Gastroesophageal sphincter (tissue), 4 donors: ENCODE data around the gene FYCO1. TPM values are rescaled to one million over a fixed set of nuclear protein-coding genes. Genes with fewer than 3 reads are reported as not detected.
A peak's percentile ranks its signal among the peaks of the same experiment; 100 is the strongest.

Experiments used
- ATAC-seq: fragments of 150-250 bp; one replicate; pipeline ENCODE4 v1.9.1; 2016; ENCODE audit warnings: mild to moderate bottlenecking, moderate library complexity
- H3K27ac ChIP-seq, 4 donors: fragments of 200-600 bp; sonication (generic) in 3 of 4; 1 replicate in 3 of 4; 2 replicates in 1 of 4; pipeline ENCODE4 v1.5.1; 2016 to 2019
- H3K27me3 ChIP-seq: fragments of 200-600 bp; sonication (generic); one replicate; pipeline ENCODE4 v1.5.1; 2019
- H3K36me3 ChIP-seq, 2 donors: fragments of 200-600 bp; sonication (generic); one replicate each; pipeline ENCODE4 v1.5.1; 2019; ENCODE audit warnings: control low read depth in 1 of 2
- H3K4me1 ChIP-seq, 3 donors: fragments of 200-600 bp; sonication (generic); 1 replicate in 2 of 3; 2 replicates in 1 of 3; pipeline ENCODE4 v1.5.1; 2016 to 2019; ENCODE audit warnings: control low read depth in 2 of 3
- H3K4me3 ChIP-seq, 2 donors: fragments of 200-600 bp; sonication (generic); one replicate each; pipeline ENCODE4 v1.5.1; 2019; ENCODE audit warnings: mild to moderate bottlenecking in 1 of 2, moderate library complexity in 1 of 2
- H3K9me3 ChIP-seq, 3 donors: fragments of 200-600 bp; sonication (generic); one replicate each; pipeline ENCODE4 v1.5.1; 2017 to 2019; ENCODE audit warnings: control low read depth in 2 of 3
- EP300 ChIP-seq: sonication (generic); formaldehyde crosslinking; IDR thresholded peaks from one replicate; pipeline ENCODE4 v1.6.1; 2017; ENCODE audit warnings: antibody characterized with exemption, mild to moderate bottlenecking
- POLR2A ChIP-seq, 2 donors: fragments of 450-650 bp; IDR thresholded peaks; one replicate each; pipeline ENCODE4 v1.6.1; 2017; ENCODE audit warnings: antibody characterized with exemption in 2 of 2, mild to moderate bottlenecking in 2 of 2, moderate library complexity in 1 of 2
- POLR2AphosphoS5 ChIP-seq: sonication (generic); formaldehyde crosslinking; IDR thresholded peaks from one replicate; pipeline ENCODE4 v1.6.1; 2017; ENCODE audit warnings: antibody characterized with exemption
- WGBS, 2 donors: methylation state at CpG; one replicate each; pipeline ENCODE4 v1.1.5; 2018; ENCODE audit warnings: low coverage in 1 of 2; 5-methylcytosine and 5-hydroxymethylcytosine counted together
- total RNA-seq, 4 donors: library from RNA; depleted of rRNA; stranded (reverse); fragments of >200 nt; gene quantifications; one replicate each; pipeline ENCODE4 v1.1.0, GENCODE V29; 2016
- TF ChIP-seq, protein P1 (sequence below), 4 experiments: fragments of 200-600 bp in 2 of 4; fragments of 450-650 bp in 2 of 4; sonication (generic) in 1 of 4; IDR thresholded peaks; one replicate each; pipeline ENCODE4 v1.5.1; 2017 to 2019; ENCODE audit warnings: antibody characterized with exemption in 4 of 4, mild to moderate bottlenecking in 2 of 4, moderate library complexity in 2 of 4

FYCO1 gene
- total RNA-seq, 4 donors from 2014 or later = 66.8 to 144 (median 97.3) TPM

DNA sequence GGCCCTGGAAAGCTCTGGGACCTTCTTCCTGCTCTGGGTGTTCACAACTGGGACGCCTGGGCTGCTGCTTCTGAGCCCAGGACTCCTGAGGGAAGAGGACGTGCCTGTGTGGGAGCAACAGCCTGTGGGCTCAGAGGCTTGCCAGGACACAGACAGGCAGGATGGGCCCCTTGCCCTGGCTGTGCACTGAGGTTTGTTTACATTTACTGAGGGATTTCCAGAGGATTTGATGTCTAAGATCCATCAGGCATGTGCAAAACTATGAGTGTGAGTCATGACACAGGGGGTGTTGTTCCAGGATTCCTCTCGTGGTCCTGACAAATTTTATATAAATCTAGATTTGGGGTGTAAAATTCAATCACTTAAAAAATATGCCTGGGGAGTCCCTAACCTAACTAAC, 98.7 kb downstream of the FYCO1 start:
- H3K4me1 ChIP-seq = peaks cover 0 to 15% (median 3%) of the 10 kb centered on the region in 3 donors
- ATAC-seq = peak; percentile 13
- H3K9me3 ChIP-seq = no peaks in the 10 kb centered on the region
- no peak for TF ChIP-seq POLR2AphosphoS5
- TF ChIP-seq POLR2A (IDR thresholded peaks at IDR 0.05) = no peak
- TF ChIP-seq, protein P1, sequence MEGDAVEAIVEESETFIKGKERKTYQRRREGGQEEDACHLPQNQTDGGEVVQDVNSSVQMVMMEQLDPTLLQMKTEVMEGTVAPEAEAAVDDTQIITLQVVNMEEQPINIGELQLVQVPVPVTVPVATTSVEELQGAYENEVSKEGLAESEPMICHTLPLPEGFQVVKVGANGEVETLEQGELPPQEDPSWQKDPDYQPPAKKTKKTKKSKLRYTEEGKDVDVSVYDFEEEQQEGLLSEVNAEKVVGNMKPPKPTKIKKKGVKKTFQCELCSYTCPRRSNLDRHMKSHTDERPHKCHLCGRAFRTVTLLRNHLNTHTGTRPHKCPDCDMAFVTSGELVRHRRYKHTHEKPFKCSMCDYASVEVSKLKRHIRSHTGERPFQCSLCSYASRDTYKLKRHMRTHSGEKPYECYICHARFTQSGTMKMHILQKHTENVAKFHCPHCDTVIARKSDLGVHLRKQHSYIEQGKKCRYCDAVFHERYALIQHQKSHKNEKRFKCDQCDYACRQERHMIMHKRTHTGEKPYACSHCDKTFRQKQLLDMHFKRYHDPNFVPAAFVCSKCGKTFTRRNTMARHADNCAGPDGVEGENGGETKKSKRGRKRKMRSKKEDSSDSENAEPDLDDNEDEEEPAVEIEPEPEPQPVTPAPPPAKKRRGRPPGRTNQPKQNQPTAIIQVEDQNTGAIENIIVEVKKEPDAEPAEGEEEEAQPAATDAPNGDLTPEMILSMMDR (IDR thresholded peaks at IDR 0.05) = no peak
- no peak for TF ChIP-seq EP300
- H3K27me3 ChIP-seq = no peaks in the 10 kb centered on the region
- no peak overlapping the region for H3K4me3 ChIP-seq
- H3K36me3 ChIP-seq = no peaks in the 10 kb centered on the region
- WGBS, 2 donors = 0% methylated on average over 1 of the region's 3 CpGs
- H3K27ac ChIP-seq = peak overlapping the region in 1 of 4 donors; percentile 41

DNA sequence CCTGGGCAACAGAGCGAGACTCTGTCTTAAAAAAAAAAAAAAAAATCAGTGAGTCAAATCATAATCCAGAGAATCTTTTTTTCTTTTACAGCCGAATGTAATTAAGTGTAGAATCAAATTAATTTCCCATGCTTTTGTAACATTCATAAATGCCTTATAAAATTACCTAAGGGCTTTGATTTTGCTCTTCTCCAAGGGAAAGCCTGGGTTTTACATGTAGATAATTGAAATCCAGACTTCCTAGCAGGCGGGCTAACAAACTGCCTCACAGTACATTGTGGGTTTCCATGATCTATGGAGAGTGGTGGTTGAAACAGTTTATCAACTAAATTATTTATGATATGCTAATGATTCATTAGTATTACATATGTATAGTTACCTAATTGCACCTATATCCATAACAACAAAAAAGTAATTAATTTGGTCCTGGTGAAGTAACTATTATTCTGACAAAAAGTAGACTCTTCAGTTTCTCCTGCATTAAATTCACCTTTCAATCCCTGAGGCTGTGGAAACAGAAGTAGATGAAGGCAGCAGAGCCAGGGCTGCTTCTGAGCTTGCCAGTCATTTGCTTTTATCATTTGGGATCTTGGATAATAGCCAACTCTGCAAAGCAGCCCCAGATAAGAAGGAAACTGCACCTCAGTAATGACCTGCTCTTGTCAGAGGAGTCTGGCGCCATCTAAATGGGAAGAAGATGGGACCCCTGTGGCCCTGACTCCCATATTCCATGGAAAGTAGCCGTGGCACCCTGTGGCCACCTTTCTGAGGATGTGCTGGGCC, 99.7 kb downstream of the FYCO1 start:
- no peaks in the 10 kb centered on the region for H3K36me3 ChIP-seq
- WGBS, 2 donors = 79 to 93% methylated on average over 3 of the region's 5 CpGs

DNA sequence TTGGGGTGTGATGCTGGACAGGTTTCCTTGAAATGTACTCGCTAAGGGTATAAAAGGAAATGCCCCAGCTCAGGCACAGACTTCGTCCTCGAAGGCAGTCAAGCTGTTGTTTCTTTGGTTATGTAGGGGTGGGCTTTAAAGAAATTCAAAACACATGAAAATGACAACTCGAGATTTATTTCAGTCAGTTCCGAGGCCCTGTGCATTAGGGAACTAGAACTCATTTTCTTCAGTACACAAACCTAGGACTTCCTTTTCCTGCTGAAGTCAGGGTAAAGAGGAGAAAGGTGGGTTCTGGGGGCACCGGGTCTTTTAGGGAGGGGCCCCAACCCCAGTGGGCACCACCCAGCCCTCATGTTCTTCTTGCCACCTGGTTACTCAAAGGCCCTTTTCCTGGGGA, 101.6 kb downstream of the FYCO1 start:
- 76 to 83% methylated on average over 5 to 6 of the region's 6 CpGs for WGBS, 2 donors
- no peak overlapping the region for H3K4me3 ChIP-seq
- H3K27ac ChIP-seq = no peak overlapping the region
- no peaks in the 10 kb centered on the region for H3K36me3 ChIP-seq
- H3K9me3 ChIP-seq = no peaks in the 10 kb centered on the region
- ATAC-seq = no peak
- H3K4me1 ChIP-seq = peaks cover 0 to 15% (median 3%) of the 10 kb centered on the region in 3 donors
- H3K27me3 ChIP-seq = no peaks in the 10 kb centered on the region
- TF ChIP-seq POLR2AphosphoS5 (no peak), POLR2A (IDR thresholded peaks at IDR 0.05) (no peak), EP300 (no peak)
- TF ChIP-seq, protein P1 (IDR thresholded peaks at IDR 0.05) = no peak

More for the DNA sequence above, 99.7 kb downstream of the FYCO1 start:
- Histone ChIP-seq H3K4me3 (no peak overlapping the region), H3K9me3 (no peaks in the 10 kb centered on the region), H3K27ac (no peak overlapping the region), H3K4me1 (peaks cover 0 to 15% (median 3%) of the 10 kb centered on the region in 3 donors), H3K27me3 (no peaks in the 10 kb centered on the region)
- TF ChIP-seq POLR2AphosphoS5 (no peak), EP300 (no peak), POLR2A (IDR thresholded peaks at IDR 0.05) (no peak)
- TF ChIP-seq, protein P1 (IDR thresholded peaks at IDR 0.05) = no peak
- ATAC-seq = no peak

DNA sequence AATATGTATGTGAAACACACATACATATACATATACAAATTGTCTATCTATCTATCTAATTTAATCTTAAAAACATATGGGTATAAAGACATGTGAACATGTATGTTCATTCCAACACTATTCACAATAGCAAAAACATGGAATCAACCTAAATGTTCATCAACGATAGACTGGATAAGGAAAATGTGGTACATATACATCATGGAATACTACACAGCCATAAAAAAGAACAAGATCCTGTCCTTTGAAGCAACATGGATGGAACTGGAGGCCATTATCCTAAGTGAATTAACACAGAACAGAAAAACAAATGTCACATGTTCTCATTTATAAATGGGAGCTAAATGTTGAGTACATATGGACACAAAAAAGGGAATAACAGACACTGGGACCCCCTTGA, 103.5 kb downstream of the FYCO1 start:
- WGBS, 2 donors = 80 to 100% methylated on average over 1 of the region's 1 CpG
- ATAC-seq = no peak
- peaks cover 0 to 10% (median 3%) of the 10 kb centered on the region in 3 donors for H3K4me1 ChIP-seq

More for the DNA sequence above, 103.5 kb downstream of the FYCO1 start:
- Histone ChIP-seq H3K9me3 (no peaks in the 10 kb centered on the region), H3K4me3 (no peak overlapping the region), H3K27ac (no peak overlapping the region), H3K36me3 (no peaks in the 10 kb centered on the region), H3K27me3 (no peaks in the 10 kb centered on the region)
- TF ChIP-seq, protein P1 (IDR thresholded peaks at IDR 0.05) = no peak
- no peak for TF ChIP-seq POLR2A (IDR thresholded peaks at IDR 0.05)
- no peak for TF ChIP-seq EP300
